Measurements from ENCODE around the gene TPI1.
A peak's percentile ranks its signal among the peaks of the same experiment; 100 is the strongest.
"Not testable (repeated sequence)": the region's sequence is repeated elsewhere in the genome, so short reads cannot be mapped to it uniquely, and the experiment has no call there.

Gene TPI1

DNA sequence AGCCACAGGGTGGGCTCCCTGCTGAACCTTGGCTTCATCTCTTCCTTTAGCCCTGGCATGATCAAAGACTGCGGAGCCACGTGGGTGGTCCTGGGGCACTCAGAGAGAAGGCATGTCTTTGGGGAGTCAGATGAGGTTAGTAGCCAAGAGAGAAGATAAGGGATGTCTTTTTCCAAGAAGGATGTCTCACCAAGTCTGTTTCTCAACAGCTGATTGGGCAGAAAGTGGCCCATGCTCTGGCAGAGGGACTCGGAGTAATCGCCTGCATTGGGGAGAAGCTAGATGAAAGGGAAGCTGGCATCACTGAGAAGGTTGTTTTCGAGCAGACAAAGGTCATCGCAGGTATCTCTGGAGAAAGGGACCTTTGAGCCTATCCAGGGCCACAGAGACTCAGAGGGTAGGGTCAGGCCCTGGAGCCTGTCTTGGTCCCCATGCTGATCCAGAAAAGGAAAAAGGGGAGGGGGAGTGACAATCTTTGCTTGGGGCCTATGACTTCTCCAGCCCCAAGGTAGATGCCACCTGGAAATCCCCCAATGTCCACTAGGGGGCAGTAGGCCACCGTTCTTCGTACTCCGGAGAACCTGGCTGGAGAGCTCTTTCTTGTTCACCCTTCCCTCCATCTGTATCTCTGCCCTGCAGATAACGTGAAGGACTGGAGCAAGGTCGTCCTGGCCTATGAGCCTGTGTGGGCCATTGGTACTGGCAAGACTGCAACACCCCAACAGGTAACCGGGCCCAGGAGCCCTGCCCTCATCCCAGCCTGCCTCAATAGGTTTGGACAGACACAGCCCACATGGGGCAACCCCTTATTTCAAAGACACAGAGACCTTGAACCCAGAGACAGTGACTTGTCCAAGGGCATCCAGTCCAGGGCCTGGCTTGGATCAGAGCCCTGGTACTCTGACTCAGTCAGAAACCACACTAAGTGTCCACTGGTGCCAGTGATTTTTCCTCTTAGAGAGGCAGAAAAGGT, 2.0 kb downstream of the TPI1 start:
- peak; percentile 79 to 89 (median 84) for DNase-seq

DNA sequence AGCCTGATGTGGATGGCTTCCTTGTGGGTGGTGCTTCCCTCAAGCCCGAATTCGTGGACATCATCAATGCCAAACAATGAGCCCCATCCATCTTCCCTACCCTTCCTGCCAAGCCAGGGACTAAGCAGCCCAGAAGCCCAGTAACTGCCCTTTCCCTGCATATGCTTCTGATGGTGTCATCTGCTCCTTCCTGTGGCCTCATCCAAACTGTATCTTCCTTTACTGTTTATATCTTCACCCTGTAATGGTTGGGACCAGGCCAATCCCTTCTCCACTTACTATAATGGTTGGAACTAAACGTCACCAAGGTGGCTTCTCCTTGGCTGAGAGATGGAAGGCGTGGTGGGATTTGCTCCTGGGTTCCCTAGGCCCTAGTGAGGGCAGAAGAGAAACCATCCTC, 3.0 kb downstream of the TPI1 start:
- DNase-seq = not testable (repeated sequence)

DNA sequence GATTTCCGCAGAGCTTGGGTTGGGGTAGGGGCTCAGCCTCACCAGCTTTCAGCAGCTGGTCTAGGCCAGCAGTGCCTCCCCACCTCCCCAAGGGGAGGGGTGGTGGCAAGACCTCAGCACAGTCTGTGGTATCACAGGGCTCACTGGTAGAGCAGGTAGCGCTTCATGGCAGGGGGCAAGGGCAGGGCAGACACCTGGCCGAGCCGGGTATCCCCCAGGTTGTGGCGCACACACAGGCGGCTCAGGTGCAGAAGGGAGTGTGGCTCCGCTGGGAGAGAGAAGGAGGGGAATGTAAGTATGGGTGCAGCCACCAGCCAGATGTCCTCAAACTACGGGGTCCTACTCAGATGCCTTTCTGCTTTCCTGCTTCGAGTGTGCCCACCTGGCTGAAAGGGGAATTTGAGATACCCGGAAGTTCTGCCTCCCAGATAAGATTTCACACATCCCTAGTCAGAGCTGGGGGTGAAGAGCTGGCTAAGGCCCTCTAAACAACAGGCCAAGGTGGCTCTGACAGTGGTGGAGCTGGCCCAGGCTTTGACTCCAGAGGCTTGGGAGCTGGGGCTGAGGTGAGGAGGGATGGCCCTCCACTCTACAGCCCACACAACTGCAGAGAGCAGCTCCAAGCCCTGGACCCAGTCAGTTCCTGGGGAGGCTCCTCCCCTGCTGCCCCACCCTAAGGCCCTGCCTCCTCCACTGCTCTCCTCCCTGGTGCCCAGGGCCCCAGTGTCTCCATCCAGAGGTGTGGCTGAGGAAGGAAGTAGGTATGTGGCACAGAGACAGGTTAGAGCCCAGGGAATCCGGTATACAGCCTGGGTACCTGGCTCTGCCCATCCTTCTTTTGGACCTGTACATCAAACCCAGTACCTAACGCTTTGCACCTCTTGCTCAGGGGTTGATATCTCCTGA, 4.0 kb downstream of the TPI1 start:
- peak in 2 of 4 experiments; percentile 16 to 18 for DNase-seq

DNA sequence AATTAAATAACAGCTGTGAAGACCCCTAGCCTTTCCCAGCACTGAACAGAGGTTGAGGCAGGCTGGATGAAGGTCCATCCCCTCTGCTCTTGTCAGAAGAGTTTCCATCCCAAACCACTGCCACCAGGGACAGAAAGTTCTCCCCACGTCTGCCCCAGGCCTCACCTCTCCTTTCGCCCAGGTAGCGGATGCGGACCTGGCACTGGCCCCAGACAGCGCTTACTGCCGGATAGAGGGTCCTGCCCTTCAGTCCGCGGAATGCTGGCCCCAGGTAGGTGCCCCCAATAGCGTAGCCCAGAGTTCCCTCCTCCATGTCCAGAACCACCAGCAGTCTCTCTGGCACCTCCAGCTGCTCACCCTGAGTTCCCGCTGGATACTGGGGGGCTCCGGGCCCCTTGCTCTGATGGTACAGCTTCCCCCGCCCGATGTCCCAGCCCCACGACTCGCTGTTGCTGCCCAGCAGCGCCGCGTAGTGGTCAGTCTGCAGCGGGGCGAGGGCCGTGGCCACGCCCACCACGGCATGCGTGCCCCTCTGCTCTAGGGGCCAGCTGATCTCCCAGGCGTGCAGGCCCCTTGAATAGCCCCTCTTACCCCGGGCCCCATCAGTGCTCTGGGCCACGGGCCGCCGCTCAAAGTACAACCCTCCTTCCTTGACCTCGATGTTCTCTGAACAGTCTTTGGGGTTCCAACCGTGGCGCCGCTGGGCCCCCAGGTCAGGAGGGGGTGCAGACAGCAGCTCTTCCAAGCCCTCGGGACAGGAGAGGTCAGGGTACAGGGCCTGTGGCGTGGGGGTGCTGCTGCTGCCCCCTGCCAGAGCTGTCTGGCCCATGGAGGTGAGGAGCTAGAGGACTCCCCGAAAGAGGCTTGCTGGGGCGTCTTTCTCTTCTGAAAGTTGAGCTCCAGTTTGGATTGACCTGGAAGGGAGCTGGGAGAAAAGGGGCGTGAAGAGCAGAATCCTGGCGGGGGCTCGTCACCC, 5.0 kb downstream of the TPI1 start:
- peak; percentile 83 to 93 (median 90) for DNase-seq

DNA sequence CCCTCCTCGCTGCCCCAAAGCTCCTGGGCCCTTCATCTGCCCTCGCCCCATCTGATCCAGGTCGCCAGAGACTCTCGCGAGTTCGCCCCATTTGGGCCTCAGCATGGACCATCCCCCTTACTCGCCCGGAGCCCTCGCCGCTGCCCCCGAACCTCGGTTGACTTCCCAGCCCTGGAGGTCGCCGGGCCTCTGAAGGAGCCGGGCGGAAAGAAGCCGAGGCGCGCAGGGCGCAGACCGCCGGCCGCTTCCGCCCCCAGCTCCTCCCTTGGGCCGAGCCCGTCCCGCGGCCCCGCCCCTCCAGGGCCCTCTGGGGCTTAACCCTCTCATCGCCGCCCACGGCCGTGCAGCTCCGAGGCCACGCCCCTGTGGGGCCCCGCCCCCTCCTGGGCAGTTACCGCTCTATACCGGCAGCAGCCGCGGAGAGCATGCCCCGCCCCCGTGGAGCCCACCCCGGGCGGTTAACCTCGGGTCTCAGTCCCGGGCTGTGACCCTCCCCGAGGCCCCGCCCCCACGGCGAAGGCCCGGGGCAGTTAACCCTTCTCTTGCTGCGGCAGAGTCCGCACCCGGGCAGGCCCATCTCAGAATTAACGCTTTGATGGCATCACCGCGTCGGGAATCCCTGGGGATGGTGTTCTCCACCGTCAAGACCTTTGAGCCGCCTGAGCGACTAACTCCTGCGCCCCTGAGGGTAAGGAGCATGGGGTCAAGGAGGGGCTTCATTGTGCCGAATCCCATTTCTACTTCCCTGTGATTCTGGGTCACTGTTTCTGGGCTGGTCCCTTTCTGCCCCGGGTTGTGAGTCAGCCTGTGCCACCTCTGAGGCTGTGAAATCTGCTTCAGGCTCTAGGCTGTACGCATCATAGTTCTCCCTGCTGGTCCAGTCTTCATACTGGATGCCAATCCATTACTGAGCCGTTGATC, 6.0 kb downstream of the TPI1 start, which contains the start of gene SPSB2:
Gene SPSB2, minus strand, starts transcription at position 210 of the 921 bp plus-strand sequence. CDS start 402 bp downstream, outside the sequence.
- DNase-seq = peak; percentile 98 to 100 (median 99)

DNA sequence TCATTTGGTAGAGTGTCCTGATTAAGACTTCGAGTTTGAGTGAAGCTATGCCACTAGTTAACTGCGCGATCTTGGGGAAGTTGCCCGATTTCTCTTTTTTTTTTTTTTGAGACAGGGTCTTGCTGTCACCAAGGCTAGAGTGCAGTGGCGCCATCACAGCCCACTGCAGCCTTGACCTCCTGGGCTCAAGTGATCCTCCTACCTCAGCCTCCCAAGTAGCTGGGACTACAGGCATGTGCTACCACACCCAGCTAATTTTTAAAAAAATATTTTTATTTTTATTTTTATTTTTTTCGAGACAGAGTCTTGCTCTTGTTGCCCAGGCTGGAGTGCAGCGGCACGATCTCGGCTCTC, 6.7 kb downstream of the TPI1 start:
- DNase-seq = not testable (repeated sequence)

DNA sequence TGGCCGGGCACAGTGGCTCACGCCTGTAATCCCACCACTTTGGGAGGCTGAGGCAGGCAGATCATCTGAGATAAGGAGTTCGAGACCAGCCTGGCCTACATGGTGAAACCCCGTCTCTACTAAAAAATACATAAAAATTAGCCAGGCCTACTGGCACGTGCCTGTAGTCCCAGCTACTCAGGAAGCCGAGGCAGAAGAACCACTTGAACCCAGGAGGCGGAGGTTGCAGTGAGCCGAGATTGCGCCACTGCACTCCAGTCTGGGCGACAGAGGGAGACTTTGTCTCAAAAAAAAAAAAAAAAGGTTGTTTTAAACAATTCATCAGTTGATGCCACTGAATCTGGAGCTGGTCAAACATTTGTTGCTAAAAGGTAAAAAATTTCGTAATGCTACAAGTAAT, 12.5 kb downstream of the TPI1 start:
- peak in 1 of 4 experiments; percentile 13 for DNase-seq

DNA sequence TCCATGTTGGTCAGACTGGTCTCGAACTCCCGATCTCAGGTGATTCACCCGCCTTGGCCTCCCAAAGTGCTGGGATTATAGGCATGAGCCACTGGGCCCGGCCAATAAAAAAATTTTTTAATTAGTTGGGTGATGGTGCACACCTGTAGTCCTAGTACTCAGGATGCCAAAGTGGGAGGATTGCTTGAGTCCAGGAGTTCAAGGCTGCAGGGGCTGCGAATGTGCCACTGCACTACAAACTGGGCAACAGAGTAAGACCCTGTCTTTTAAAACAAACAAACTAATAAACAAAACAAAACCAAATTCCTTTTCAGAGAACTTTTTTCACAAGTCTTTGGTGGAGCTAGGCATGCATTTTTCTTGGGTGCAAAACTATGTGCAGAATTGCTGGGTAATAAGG, 15.9 kb downstream of the TPI1 start:
- DNase-seq = no peak

DNA sequence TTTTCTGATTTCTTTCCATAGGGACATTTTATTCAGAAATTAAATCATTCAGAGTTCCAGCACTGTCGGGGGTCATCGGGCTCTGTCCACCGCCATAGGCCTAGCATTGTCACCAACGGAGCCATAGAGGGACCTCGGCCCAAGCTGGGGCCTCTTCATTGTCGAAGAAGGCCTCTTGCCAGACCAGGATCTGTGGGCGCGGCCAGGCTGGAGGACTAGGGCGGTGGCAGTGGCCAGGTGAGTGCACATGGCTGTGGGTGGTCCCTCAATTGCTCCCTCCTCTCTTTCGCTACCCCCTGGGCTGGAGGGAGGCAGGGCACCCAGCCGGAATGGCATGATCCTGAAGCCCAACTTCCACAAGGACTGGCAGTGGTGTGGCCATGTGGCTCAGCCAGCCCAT, 16.4 kb downstream of the TPI1 start:
- DNase-seq = no peak

DNA sequence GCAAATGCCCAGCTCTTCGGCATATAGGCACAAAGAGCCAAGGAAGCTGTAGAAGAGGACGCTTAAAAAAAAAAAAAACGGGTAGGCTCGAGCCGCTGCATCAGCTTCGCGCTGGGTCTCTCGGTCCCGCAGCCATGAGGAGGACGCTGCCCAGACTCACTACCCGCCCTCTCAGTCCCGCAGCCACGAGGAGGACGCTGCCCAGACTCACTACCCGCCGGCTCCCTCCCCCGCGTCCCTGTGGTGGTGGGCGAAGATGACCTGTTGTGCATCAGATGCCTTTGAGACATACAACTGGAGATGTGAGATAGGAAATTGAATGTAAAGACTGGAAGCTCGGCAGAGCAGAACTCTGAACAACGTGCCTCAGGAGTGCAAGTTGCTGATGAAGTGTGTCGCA, 17.2 kb downstream of the TPI1 start:
- DNase-seq = no peak

DNA sequence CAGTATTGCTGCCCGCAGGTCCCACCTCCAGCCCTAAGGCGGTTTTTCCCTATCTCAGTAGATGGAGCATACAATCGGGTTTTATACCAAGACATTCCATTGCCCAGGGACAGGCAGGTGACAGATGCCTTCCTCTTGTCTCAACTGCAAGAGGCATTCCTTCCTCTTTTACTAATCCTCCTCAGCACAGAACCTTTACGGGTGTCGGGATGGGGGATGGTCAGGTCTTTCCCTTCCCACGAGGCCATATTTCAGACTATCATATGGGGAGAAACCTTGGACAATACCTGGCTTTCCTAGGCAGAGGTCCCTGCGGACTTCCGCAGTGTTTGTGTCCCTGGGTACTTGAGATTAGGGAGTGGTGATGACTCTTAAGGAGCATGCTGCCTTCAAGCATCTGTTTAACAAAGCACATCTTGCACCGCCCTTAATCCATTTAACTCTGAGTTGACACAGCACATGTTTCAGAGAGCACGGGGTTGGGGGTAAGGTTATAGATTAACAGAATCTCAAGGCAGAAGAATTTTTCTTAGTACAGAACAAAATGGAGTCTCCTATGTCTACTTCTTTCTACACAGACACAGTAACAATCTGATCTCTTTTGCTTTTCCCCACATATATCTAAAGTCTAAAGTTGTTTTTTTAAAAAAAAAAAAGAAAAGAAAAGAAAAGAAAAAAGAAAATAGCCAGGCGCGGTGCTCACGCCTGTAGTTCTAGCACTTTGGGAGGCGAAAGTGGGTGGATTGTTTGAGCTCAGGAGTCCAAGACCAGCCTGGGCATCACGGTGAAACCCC, 19.1 kb downstream of the TPI1 start:
- DNase-seq = not testable (repeated sequence)

DNA sequence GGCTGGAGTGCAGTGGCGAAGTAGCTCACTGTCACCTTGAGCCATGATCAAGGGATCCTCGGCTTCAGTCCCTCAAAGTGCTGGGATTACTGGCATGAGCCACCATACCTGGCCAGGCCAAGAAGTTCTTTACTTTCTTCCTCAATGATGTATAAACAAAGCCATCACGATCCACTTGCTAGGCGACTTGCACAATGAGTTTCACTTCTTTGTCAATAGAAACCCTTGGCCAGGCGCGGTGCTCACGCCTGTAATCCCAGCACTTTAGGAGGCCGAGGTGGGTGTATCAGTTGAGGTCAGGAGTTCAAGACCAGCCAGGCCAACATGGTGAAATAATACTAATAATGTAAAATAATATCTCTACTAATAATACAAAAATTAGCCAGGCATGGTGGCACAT, 20.1 kb downstream of the TPI1 start:
- DNase-seq = peak; percentile 46 to 68 (median 65)

DNA sequence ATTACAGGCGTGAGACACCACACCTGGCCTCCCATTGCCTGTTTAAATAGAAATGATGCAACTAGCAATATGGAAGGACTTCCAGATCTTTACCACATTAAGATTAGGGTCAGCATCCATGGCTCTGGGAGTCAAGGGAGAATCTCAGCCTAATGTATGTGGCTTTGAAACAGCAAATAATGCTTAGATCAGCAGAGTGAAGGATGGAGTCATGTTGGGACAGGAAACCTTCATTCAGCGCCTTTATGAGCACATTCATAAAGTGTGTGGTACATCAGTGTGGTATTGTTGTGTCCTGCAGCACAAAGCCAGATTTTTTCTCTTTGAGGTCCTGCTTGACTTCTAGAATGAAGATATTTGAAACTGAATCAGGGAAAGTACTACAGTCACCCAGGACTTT, 21.0 kb downstream of the TPI1 start:
- DNase-seq = no peak

DNA sequence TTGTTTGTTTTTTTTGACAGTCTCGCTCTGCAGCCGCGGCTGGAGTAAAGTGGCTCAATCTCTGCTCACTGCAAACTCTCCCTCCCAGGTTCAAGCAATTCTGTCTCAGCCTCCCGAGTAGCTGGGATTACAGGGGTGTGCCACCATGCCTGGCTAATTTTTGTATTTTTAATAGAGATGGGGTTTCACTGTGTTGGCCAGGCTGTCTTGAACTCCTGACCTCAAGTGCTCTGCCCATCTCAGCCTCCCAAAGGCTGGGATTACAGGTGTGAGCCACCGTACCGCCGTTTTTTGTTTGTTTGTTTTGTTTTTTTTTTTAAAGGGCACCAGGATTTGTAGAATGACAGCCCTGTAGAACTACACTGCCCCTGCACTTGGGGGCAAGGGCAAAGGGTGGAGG, 21.5 kb downstream of the TPI1 start:
- not testable (repeated sequence) for DNase-seq

DNA sequence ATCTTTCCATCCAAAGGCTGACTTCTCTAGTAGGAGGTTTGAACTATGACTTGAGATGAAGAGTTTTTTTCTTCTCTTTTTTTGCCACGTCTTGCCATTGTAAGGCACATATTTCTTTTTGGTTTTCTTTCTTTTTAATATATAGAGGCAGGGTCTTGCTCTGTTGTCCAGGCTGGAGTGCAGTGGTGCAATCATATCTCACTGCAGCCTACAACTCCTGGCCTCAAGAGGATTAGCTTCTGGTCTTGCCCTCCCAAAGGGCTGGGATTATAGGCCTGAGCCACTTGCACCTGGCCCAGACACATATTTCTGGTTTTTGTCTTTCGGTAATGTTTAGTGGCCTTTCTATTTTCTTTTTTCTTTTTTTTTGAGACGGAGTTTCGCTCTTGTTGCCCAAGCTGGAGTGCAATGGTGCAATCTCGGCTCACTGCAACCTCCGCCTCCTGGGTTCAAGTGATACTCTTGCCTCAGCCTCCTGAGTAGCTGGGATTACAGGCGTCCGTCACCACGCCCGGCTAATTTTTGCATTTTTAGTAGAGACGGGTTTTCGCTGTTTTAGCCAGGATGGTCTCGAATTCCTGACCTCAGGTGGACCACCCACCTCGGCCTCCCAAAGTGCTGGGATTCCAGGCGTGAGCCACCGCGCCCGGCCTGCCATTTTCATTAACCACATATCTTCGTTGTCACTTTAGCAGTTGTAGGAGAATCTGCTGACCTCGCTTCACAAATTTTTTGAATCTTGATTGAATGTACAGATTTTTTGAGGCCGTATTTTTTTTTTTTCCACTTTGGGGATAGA, 22.6 kb downstream of the TPI1 start:
- not testable (repeated sequence) for DNase-seq

DNA sequence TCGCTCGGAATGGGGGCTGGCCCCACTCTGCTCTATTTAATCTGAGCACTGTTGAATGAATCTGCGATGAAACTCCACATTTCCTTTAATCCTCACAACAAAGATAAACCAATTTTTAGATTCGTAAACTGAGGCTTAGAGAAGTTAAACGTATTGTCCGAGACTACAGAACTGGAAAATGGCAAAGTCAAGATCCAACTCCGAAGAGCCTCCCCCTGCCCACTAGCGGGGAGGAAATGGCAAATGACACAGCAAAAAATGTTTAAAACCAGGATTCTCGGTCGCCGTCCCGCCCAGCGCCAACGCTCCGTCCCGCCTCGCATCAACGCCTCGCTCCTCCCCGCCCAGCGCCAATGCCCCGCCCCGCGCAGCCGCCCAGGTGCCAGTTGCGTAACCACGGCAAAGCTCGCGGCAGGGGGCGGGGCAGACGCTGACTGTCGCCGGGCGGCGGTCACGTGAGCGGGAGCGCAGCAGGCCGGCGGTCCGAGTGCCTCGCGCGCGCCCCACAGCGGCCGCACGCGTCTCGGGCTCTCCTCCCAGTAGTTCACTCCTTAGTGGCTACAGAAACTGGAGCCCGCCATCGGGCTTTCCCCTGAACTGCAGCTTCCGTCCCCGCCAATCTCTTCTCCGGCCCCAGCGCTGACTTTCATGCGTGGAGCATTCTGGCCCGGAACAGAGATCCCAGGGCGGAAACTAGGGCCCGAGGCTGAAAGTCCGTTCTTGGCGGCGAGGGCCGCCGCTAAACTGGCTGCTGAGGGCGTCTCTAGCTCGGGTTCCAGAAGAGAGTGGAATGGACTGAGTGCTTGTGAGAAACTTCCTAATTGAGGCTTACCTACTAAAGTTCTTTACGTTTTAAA, 23.7 kb downstream of the TPI1 start:
- peak; percentile 99 to 100 (median 100) for DNase-seq

DNA sequence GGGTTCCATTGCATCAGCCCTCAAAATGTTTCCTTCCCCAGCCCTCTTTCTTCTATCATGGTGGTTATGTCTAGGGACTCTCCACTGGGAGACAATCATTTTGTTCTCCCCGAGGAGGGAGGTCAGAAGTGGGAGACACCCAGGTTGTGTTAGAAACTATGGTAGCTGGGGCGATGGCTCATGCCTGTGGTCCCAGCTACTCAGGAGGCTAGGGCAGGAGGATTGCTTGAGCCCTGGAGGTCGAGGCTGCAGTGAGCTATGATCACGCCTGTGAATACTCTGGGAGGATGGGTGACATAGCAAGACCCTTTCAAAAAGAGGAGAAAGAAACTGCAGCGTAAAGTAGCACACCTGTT, 24.3 kb downstream of the TPI1 start:
- DNase-seq = peak in 1 of 4 experiments; percentile 12

DNA sequence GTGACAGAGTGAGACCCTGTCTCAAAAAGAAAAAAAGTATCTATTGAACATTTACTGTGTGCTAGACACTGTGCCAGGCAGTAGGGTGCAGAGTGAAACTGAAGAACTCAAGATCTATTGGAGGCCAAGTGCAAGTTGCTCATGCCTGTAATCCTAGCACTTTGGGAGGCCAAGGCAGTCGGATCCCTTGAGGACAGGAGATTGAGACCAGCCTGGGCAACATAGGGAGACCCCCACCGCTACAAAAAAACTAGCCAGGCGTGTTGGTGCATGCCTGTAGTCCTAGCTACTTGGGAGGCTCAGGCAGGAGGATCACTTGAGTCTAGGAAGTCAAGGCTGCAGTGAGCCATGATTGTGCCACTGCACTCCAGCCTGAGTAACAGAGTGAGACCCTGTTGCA, 25.4 kb downstream of the TPI1 start:
- DNase-seq = not testable (repeated sequence)
